Nephron progenitor cell (in vitro differentiated cells): ENCODE data around the gene FOXP1.

Experiments
- DNase-seq: peaks from one replicate; pipeline ENCODE4 v3.0.0; 2021
- H3K27ac Mint-ChIP-seq: 2 replicates; pipeline ENCODE4 v1.8.0; 2021; ENCODE audit warnings: mild to moderate bottlenecking, moderate library complexity, mixed read lengths
- H3K27me3 Mint-ChIP-seq: 2 replicates; pipeline ENCODE4 v1.8.0; 2021; ENCODE audit warnings: mild to moderate bottlenecking, low read depth, mixed read lengths; ENCODE audit not compliant: poor library complexity
- H3K36me3 Mint-ChIP-seq: 2 replicates; pipeline ENCODE4 v1.8.0; 2021; ENCODE audit warnings: low read depth, mixed read lengths
- H3K4me1 Mint-ChIP-seq: 2 replicates; pipeline ENCODE4 v1.8.0; 2021; ENCODE audit warnings: mixed read lengths
- H3K4me3 Mint-ChIP-seq: 2 replicates; pipeline ENCODE4 v1.8.0; 2021; ENCODE audit warnings: mild to moderate bottlenecking, moderate library complexity, mixed read lengths
- H3K9me3 Mint-ChIP-seq: 2 replicates; pipeline ENCODE4 v1.8.0; 2021; ENCODE audit warnings: mild to moderate bottlenecking, moderate library complexity, mixed read lengths
- TF ChIP-seq, protein P1 (sequence below): fragments of 200-600 bp; sonication (generic); IDR thresholded peaks from 2 replicates; pipeline ENCODE4 v1.5.0; 2021; ENCODE audit warnings: antibody characterized with exemption

FOXP1 gene

DNA sequence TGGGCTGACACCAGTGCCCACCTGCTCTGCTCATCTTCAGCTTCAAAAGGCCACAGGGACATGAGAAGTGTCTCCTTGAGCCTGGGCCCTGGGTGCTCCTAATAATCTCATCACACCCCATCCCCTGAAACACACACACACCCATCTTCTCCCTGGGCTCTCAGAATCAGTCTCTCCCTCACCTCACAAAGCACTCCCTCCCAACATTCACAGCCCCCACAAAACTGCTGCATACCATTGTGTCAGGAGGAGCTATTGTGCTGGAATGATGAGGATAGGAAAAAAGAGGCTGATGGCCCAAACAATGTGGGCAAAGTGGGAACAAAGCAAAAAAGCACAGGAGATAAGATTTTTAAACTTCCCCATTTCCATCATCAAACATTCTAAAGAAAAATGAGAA lies 16.8 kb downstream of the FOXP1 start:
- TF ChIP-seq, protein P1, sequence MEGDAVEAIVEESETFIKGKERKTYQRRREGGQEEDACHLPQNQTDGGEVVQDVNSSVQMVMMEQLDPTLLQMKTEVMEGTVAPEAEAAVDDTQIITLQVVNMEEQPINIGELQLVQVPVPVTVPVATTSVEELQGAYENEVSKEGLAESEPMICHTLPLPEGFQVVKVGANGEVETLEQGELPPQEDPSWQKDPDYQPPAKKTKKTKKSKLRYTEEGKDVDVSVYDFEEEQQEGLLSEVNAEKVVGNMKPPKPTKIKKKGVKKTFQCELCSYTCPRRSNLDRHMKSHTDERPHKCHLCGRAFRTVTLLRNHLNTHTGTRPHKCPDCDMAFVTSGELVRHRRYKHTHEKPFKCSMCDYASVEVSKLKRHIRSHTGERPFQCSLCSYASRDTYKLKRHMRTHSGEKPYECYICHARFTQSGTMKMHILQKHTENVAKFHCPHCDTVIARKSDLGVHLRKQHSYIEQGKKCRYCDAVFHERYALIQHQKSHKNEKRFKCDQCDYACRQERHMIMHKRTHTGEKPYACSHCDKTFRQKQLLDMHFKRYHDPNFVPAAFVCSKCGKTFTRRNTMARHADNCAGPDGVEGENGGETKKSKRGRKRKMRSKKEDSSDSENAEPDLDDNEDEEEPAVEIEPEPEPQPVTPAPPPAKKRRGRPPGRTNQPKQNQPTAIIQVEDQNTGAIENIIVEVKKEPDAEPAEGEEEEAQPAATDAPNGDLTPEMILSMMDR = no peak
- peaks cover 44% of the 10 kb centered on the region for H3K4me1 Mint-ChIP-seq
- H3K9me3 Mint-ChIP-seq = no peaks in the 10 kb centered on the region
- H3K27me3 Mint-ChIP-seq = no peaks in the 10 kb centered on the region
- no peak for DNase-seq
- no peak overlapping the region for H3K27ac Mint-ChIP-seq
- H3K36me3 Mint-ChIP-seq = peaks cover 61% of the 10 kb centered on the region
- H3K4me3 Mint-ChIP-seq = no peak overlapping the region

DNA sequence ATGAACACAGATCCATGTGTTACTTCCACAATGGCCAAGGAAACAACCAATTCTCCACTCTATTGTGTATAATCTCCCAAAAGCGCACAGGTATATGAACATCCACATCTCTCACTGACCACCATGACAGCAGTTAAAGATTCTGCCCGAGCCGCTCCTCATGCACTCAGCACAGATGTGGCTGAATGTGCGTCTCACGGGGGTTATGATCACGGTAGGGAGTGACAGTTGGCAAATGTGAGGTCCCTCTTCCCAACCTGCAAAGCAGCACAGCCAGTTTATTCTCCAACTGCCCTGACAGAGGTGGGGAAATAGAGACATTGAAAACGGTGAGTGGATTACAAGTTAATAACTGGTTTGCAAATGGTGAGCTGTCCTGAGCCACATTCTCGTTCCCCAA lies 17.6 kb downstream of the FOXP1 start:
- H3K27me3 Mint-ChIP-seq = no peaks in the 10 kb centered on the region
- TF ChIP-seq, protein P1 = no peak
- H3K4me3 Mint-ChIP-seq = no peak overlapping the region
- peaks cover 44% of the 10 kb centered on the region for H3K4me1 Mint-ChIP-seq
- H3K9me3 Mint-ChIP-seq = peaks cover 4% of the 10 kb centered on the region
- no peak overlapping the region for H3K27ac Mint-ChIP-seq
- peaks cover 61% of the 10 kb centered on the region for H3K36me3 Mint-ChIP-seq
- DNase-seq = no peak

DNA sequence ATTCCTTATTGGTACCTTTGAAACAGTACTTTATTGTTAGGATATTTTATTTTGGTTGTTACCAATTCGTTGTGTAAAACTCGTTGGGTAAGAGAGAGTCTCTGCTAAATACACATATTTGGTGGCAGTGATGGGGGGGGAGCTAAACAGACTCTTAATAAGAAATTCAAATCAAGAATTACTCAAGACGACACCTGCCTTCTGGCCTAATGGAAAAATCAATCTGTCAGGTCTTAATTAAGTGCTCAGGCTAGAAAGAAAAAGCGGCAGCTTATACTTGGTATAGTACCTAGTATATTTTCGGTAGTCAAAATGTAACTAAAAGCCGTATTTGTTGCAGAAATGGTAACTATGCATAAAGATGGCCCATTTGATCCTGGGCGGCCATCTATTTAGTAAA lies 18.2 kb downstream of the FOXP1 start:
- Mint-ChIP-seq H3K36me3 (peaks cover 61% of the 10 kb centered on the region), H3K4me3 (no peak overlapping the region), H3K27me3 (no peaks in the 10 kb centered on the region), H3K27ac (no peak overlapping the region), H3K9me3 (peaks cover 9% of the 10 kb centered on the region), H3K4me1 (peaks cover 44% of the 10 kb centered on the region)
- DNase-seq = no peak
- TF ChIP-seq, protein P1 = no peak

DNA sequence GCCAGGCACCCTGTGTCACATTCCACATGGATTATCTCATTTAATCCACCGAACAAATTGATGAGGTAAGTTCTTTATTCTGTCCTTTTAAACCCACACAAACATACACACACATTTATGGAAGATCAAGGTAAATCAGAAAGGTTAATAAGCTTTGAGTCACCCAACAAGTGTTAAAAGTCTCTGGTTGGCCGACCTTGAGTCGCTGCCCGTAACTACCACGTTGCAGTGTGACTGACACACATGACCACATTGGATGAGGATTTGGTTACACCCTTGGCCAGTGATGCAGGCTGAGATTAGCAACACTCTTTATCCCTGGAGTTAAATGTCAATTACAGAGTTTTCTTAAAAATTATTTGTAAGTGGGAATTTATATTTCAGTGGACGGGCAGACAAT lies 19.2 kb downstream of the FOXP1 start:
- TF ChIP-seq, protein P1 = no peak
- Mint-ChIP-seq H3K4me3 (no peak overlapping the region), H3K27me3 (no peaks in the 10 kb centered on the region), H3K9me3 (peaks cover 17% of the 10 kb centered on the region), H3K4me1 (peaks cover 50% of the 10 kb centered on the region), H3K36me3 (peaks cover 68% of the 10 kb centered on the region), H3K27ac (no peak overlapping the region)
- DNase-seq = no peak

DNA sequence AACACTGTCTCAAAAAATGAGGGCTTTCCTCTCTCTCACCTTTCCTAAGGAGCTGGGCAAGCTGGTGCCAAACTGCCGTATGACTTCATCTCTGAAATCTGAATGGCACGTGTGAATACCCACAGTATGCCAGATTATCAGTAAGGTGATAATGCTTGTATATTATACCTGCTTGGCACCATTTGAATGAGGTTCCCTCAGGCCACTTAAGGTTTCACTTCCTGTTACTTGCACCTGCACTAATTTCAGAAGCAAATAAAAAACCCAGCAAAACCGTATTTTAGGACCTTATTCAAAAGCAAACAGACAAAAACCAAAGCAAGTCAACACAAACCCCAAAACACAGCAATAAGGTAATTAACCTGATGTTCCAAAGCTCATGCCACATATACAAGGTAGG lies 19.7 kb downstream of the FOXP1 start:
- no peak overlapping the region for H3K4me3 Mint-ChIP-seq
- no peaks in the 10 kb centered on the region for H3K27me3 Mint-ChIP-seq
- TF ChIP-seq, protein P1 = no peak
- peaks cover 53% of the 10 kb centered on the region for H3K4me1 Mint-ChIP-seq
- H3K36me3 Mint-ChIP-seq = peaks cover 70% of the 10 kb centered on the region
- no peak overlapping the region for H3K27ac Mint-ChIP-seq
- H3K9me3 Mint-ChIP-seq = peaks cover 17% of the 10 kb centered on the region
- no peak for DNase-seq

DNA sequence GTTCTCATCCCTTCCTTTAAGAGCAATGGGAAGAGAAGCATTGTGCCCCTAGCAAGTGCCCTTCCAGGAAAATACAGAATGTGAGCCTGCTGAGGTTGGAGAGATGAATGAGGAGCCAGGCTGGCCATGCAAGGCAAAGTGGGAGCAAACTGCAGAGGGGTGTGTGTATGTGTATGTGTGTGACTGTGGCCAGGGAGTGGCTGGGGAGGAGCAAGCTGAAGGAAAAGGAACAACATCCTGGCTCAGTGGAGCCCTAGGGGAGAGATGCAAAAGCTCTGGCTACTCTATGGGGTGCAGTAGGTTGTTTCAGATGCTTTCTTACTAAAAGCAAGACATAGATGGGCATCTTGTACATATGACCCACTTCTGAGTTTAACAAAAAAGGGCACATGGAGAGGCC lies 20.6 kb downstream of the FOXP1 start:
- Mint-ChIP-seq H3K36me3 (peaks cover 75% of the 10 kb centered on the region), H3K9me3 (peaks cover 21% of the 10 kb centered on the region), H3K27ac (no peak overlapping the region), H3K27me3 (no peaks in the 10 kb centered on the region), H3K4me3 (no peak overlapping the region), H3K4me1 (peaks cover 48% of the 10 kb centered on the region)
- no peak for DNase-seq
- TF ChIP-seq, protein P1 = no peak
